HL-60 (cell line): ENCODE data around the gene TAC1.

Experiments
- GABPA ChIP-seq: IDR thresholded peaks from 2 replicates; pipeline ENCODE4 v1.6.1; 2012; ENCODE audit warnings: low read depth
- POLR2AphosphoS5 ChIP-seq: IDR thresholded peaks from 2 replicates; pipeline ENCODE4 v1.6.1; 2012; ENCODE audit warnings: low read depth
- SPI1 ChIP-seq: IDR thresholded peaks from 2 replicates; pipeline ENCODE4 v1.6.1; 2012; ENCODE audit warnings: low read depth, mild to moderate bottlenecking, borderline replicate concordance
- TF ChIP-seq, protein P1 (sequence below): IDR thresholded peaks from one replicate; pipeline ENCODE4 v1.5.1; 2011; ENCODE audit warnings: low read length, control low read depth, inconsistent platforms; ENCODE audit not compliant: insufficient read depth
- TF ChIP-seq, protein P2 (sequence below): IDR thresholded peaks from 2 replicates; pipeline ENCODE4 v1.6.1; 2012; ENCODE audit warnings: low read depth; ENCODE audit not compliant: insufficient replicate concordance

DNA sequence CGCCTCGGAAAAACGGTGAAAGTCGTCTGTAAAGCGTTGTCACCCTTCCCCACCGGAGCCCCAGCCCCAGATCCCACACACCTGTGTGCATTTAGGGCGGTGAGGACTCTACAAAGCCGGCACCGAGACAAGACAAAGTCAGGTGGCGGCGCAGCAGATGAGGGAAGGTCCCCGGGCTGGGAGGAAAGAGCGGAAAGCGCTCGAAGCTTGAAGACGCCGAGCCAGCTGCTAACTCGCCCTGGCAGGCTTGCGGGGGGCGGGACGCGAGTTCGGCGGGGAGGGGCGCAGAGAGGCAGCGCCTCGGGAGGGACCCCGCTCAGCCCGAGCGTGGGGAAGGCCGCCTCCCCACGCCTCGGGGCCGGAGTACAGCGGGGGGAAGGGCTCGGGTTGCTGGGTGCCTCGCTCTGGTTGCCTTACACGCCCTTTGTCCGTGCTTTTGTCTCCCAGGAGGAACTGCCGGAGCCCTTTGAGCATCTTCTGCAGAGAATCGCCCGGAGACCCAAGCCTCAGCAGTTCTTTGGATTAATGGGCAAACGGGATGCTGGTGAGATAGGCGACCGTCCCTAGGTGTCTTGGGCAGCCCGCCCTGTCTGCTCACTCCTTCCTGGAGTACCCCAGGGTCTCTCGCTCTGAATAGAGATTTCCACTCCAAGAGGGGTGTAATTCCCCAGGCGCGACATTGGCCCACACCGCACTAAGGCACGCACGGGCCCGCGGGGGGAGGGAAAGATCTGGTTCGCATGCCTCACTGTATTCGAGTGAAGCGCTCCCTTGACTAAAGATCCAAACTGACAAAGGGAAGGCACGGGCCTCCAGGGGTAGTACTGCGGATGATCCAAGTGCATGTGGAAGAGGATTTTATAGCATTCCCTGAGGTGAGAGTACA, 1.6 kb downstream of the TAC1 start:
- TF ChIP-seq, protein P1, sequence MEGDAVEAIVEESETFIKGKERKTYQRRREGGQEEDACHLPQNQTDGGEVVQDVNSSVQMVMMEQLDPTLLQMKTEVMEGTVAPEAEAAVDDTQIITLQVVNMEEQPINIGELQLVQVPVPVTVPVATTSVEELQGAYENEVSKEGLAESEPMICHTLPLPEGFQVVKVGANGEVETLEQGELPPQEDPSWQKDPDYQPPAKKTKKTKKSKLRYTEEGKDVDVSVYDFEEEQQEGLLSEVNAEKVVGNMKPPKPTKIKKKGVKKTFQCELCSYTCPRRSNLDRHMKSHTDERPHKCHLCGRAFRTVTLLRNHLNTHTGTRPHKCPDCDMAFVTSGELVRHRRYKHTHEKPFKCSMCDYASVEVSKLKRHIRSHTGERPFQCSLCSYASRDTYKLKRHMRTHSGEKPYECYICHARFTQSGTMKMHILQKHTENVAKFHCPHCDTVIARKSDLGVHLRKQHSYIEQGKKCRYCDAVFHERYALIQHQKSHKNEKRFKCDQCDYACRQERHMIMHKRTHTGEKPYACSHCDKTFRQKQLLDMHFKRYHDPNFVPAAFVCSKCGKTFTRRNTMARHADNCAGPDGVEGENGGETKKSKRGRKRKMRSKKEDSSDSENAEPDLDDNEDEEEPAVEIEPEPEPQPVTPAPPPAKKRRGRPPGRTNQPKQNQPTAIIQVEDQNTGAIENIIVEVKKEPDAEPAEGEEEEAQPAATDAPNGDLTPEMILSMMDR = no peak
- TF ChIP-seq GABPA (no peak), POLR2AphosphoS5 (no peak), SPI1 (no peak)
- TF ChIP-seq, protein P2, sequence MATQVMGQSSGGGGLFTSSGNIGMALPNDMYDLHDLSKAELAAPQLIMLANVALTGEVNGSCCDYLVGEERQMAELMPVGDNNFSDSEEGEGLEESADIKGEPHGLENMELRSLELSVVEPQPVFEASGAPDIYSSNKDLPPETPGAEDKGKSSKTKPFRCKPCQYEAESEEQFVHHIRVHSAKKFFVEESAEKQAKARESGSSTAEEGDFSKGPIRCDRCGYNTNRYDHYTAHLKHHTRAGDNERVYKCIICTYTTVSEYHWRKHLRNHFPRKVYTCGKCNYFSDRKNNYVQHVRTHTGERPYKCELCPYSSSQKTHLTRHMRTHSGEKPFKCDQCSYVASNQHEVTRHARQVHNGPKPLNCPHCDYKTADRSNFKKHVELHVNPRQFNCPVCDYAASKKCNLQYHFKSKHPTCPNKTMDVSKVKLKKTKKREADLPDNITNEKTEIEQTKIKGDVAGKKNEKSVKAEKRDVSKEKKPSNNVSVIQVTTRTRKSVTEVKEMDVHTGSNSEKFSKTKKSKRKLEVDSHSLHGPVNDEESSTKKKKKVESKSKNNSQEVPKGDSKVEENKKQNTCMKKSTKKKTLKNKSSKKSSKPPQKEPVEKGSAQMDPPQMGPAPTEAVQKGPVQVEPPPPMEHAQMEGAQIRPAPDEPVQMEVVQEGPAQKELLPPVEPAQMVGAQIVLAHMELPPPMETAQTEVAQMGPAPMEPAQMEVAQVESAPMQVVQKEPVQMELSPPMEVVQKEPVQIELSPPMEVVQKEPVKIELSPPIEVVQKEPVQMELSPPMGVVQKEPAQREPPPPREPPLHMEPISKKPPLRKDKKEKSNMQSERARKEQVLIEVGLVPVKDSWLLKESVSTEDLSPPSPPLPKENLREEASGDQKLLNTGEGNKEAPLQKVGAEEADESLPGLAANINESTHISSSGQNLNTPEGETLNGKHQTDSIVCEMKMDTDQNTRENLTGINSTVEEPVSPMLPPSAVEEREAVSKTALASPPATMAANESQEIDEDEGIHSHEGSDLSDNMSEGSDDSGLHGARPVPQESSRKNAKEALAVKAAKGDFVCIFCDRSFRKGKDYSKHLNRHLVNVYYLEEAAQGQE = no peak
